Thyroid gland (tissue), 4 donors: Measurements from ENCODE around the gene RUSF1.

Experiments used
- CTCF ChIP-seq, 6 experiments: fragments of 200-600 bp in 3 of 6; fragments of 450-650 bp in 3 of 6; sonication (generic) in 3 of 6; IDR thresholded peaks; one replicate each; pipeline ENCODE4 v1.5.1; 2016 to 2019; ENCODE audit warnings: antibody characterized with exemption in 6 of 6, mild to moderate bottlenecking in 2 of 6, inconsistent platforms in 1 of 6, moderate library complexity in 1 of 6
- POLR2A ChIP-seq, 2 donors: fragments of 450-650 bp; IDR thresholded peaks; one replicate each; pipeline ENCODE4 v1.6.1; 2017; ENCODE audit warnings: antibody characterized with exemption in 2 of 2, mild to moderate bottlenecking in 2 of 2, moderate library complexity in 1 of 2

GRCh38 chr16:31460582-31461002, 47.6 kb downstream of the RUSF1 start:
- TF ChIP-seq CTCF (IDR thresholded peaks at IDR 0.05) (peak in 5 of 6 experiments; percentile 5 to 47 (median 28)), POLR2A (IDR thresholded peaks at IDR 0.05) (no peak)
